ENCODE results near the gene LRRC45. TPM values are rescaled to one million over a fixed set of nuclear protein-coding genes. Genes with fewer than 3 reads are reported as not detected.
"Not testable (repeated sequence)": the region's sequence is repeated elsewhere in the genome, so short reads cannot be mapped to it uniquely, and the experiment has no call there.

LRRC45 gene
- total RNA-seq, 1 donor from 2014 or later: 11.0 TPM

DNA sequence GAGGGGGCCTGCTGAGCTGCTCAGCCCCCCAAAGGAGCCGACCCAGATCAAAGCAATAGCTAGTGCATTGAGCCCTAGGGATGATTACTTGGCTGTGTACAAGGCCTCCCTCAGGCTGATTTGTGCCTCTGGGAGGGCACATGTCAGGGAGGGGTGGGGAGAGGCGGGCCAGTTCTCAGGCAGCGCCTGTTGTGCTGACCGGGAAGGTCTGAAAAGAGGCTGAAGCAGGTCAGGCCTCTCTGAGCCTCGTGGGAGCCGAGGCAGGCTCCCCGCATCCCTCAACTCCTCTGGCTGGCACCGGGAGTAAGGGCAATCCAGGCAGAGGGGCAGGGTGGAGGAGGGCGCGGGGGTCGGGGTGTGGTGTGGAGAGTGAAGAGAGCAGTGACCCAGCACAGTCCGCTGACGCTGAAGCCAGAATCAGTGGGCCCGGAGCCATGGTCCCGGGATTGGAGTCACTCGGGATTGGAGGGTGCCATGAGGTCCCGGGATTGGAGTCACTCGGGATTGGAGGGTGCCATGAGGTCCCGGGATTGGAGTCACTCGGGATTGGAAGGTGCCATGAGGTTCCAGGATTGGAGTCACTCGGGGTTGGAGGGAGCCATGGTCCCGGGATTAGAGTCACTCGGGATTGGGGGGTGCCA lies 11.4 kb downstream of the LRRC45 start:
- no peak for DNase-seq (ENCODE audit: low spot score)

DNA sequence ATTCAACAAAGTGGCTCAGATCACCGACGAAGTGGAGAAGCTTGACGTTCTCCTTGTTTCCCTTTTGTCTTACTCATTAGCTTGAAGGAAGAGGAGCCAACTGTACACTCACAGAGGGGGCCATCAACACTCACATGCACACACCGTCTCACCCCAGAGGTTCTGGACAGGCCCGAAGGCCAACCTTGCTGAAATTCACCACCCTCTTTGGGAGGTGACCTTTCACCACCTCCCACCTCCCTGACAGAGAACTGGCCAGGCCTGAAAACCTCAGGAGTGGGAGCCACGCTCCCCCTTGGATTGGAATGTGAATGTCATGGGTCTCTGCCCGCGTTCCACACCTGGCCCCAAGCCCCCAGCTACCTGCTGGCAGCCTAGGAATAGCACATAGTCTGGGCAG lies 12.4 kb downstream of the LRRC45 start:
- DNase-seq (ENCODE audit: low spot score): no peak

DNA sequence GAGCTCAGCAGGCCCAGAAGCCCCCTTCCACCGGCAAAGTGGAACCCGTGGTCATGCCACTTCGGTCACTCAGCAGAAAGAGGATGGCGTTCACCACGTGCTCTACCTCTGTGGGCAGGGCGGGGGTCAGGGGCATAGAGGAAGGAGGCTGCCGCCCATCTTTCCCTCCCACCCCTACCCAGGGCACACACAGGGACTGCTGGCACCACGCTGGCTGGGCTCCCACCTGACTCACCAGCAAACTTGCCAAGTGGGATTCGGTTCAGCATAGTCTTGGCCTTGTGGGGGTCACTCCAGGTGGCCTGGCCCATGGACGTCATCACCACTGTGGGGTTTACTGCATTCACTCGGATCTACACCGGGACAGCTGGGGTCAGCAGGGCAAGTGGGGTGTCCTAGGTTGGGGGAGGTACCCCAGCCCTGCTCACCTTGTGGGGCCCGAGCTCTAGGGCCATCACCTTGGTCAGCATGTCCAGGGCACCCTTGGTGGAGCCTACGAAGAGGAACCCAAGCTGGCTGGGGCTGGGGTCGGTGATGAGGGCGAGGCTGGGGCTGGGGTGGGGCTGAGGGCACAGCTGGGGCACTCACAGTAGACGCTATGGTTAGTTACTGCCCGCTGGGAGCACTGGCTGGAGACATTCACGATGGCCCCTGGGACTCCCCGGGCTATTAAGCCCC lies 13.0 kb downstream of the LRRC45 start:
- no peak for DNase-seq (ENCODE audit: low spot score)

DNA sequence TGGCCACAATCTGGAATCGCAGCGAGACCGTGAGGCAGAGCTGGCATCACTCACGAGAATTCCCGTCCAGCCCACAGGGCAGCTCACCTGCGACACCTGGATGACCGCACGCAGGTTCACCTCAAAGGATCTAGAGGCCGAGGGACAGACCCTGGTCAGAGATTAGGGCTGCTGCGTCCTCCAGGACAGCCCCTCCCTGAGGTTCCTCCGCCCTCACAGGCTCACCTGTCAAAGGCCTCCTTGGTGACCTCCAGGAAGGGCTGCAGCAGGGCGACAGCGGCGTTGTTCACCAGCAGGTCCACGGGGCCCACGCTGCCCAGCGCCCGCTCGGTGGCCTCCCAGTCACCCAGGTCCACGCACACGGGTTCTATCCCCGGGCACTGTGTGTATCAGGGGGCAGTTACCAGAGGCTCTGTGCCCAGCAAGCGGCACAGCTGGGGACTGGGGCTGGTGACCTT lies 13.6 kb downstream of the LRRC45 start:
- DNase-seq (ENCODE audit: low spot score): no peak

DNA sequence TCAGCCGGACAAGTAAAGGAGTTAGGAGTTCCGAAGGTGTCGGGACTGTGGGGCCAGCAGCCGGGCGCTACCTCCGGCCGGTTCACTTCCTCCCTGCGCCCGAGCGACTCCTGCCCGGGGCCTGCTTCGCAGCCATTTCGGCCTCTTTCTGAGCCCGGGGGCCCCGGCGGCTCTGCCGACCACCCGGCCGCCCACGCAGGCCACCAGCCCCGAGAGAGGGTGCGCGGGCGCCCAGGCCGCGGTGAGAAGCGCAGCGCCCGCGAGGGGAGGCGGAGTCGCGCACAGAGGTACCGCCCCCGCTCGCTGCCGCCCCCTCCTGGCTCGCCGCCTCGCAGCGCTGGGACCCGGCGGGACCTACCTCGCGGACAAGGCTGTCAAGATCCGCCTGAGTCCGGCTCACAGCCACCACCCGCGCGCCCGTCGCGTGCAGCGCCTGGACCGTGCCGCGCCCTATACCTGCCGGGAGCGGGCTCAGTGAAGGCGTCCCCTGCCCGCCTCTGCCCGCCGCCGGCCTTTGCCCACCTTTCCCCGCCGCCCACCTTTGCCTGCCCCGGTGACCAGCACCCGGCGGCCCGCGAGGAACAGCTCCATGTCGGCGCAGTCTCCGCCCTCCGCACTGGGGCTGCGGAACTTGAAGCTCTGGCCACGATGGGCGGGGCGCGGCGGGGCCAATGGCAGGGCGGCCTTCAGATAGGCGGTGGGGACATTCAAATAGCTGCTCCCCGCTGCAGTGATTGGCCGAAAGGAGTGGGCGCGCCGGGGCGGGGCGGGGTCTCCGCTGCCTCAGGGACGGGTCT lies 14.2 kb downstream of the LRRC45 start, which contains the start of gene DCXR:
Gene DCXR (minus strand): TSS at position 606 of the 797 bp plus-strand sequence. CDS start 15 bp downstream, at position 591.
- DNase-seq (ENCODE audit: low spot score): peak; percentile 98

DNA sequence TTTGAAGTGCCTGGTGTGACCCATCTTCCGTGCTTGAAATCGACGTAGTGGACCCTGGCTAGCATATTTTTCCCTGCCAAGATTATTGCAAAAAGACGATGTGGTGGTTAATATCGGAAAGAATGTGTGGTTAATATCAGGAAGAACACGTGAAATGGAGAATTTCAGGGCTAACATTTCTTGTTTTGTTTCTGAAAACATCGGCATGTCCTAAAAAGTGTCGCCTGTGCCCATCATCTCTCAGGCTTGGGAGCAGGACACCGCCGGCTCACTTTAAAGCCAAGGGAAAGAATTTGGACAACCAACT lies 14.7 kb downstream of the LRRC45 start:
- no peak for DNase-seq (ENCODE audit: low spot score)

DNA sequence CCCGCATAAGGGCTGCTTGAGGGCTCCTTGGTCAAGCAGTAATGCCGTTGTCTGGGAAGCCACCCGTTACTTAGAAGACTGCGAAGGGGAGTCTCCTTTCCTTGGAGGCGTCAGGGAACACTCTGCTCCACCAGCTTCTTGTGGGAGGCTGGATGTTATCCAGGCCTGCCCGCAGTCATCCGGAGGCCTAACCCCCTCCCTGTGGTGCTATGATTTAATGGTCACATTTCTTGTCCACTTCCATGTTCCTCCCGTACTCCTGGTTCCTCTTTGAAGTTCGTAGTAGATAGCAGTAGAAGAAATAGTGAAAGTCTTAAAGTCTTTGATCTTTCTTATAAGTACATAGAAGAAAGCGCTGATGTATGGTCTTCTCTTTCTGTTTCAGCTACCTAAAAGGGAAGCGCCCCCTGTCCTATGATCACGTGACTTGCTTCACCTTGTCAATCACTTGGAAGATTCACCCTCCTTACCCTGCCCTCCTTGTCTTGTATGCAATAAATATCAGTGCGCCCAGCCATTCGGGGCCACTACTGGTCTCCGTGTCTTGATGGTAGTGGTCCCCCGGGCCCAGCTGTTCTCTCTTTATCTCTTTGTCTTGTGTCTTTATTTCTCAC lies 15.8 kb downstream of the LRRC45 start:
- DNase-seq (ENCODE audit: low spot score): not testable (repeated sequence)

DNA sequence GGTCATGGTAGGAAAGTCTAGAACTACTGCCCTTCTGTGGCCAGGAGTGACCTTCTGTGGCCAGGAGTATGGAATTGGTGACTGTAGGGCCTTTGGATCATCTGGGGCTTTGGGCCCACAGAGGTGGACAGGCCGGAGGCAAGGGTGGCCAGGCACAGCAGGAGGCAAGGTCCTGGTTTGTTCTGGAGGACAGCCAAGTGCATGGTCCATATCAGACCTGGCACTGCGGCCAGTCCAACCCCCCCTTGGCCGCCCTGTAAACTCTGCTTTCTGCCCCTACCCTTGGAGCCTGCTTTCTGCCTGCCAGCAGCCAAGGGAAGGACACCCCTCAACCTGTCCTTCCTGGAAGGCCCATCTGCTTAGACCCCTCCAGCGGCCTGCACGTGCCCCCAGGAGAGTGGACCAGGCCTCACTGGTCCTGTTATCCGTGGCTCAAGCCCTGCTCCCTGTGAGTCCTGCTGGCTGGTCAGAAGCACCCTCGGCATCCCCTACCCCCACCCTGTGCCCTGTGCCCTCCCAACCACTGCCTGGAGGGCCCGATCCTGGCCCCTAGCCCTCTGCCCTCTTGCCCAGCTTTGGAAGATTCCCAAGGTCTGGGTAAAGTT lies 16.7 kb downstream of the LRRC45 start:
- DNase-seq (ENCODE audit: low spot score): no peak

DNA sequence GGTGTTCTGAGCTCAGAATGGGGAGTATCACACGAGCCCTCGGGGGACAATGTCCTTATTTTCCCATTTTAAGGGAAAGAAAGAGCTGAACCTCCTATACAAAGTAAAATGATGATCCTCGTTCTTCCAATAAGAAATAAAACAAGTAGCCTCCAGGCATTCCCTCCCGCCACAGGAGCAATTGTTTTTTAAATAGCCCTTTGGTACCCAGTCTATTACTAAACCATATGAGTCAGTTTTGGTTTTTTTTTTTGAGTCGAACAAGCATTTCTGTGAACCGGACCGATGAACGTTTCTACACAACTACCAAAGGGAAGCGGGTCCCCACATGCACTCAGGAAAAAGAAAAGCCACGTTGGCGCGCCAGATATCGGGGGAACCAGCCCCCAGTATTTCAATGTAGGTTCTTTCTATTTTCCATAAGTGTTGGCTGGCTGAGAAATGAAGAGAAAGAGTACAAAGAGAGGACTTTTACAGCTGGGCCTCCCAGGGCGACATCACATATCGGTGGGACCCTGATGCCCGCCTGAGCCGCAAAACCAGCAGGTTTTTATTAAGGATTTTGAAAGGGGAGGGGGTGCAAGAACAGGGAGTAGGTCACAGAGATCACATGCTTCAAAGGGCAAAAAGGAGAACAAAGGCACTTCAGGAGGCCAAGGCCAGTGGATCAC lies 18.2 kb downstream of the LRRC45 start:
- no peak for DNase-seq (ENCODE audit: low spot score)

DNA sequence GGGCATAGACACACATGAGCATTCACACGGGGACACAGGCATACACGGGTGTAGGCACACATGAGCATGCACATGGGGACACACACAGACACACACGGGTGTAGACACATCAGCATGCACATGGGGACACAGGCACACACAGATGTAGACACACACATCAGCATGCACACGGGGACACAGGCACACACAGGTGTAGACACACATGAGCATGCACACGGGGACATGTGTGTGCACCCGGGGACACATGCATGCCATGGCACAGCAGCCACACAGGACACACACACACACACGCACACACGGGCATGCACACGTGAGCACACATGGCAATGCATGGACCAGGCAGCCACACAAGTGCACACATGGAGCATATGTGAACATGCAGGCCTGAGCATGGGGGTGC lies 19.5 kb downstream of the LRRC45 start:
- no peak for DNase-seq (ENCODE audit: low spot score)

DNA sequence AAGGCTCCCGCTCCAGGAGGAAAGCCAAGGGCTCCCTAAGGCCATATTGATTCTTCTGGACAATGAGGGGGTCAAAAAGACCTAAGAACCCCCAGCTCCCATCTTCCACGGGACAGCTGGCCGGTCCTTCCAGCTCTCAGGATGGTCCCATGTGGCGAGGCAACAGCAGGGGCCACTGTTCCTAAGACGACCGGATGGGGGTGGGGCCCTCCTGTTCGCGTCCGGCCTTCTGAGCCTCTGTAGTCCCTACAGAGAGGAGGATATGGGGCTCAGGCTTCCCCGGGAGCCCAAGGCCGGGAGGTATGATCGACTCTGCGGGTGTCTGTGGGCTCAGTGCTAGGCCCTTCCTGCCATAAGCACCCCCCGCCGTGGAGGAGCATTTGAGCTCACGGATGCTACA lies 20.4 kb downstream of the LRRC45 start:
- DNase-seq (ENCODE audit: low spot score): no peak

DNA sequence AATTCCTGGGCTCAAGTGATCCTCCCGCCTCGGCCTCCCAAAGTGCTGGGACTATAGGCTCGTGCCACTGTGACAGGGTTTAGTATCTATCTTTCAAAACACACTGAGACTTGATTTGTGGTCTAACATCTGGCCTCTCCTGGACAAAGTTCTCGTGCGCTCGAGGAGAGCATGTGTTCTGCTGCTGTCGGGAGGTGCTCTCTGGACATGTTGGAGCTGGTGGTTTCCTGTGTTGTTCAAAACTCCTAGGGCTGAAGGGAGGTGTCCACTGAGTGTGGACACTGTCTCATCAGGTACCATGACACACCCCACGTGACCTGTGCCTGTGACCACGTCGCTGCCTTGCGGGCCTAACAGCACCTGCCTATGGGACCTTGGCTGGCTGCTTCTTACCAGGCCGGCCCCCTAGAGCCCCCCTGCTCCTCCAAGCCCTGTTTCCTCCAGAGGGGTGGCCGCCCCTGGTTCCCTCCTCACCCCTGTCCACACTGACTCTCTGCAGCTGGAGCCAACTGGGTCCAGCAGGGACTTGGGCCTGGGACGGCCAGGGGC lies 22.9 kb downstream of the LRRC45 start:
- DNase-seq (ENCODE audit: low spot score): no peak

DNA sequence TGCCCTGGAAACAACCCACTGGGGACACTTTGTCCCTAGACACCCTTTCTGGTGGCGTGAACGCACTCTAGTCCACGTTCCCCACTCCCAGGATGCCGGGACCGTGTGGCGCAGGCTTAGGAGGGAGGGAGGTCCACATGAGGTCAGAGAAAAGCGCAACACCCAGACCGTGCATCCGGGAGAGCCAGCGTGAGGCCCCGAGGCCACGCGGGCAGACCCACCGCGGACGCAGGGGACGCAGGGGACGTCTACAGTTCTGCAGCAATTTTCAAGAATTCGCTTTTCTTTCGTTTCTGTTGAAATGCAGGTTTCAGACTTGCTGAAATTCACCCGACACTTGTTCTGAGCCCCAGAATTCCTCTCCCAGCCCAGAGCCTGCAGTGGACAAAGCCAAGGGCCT lies 23.8 kb downstream of the LRRC45 start:
- DNase-seq (ENCODE audit: low spot score): no peak

DNA sequence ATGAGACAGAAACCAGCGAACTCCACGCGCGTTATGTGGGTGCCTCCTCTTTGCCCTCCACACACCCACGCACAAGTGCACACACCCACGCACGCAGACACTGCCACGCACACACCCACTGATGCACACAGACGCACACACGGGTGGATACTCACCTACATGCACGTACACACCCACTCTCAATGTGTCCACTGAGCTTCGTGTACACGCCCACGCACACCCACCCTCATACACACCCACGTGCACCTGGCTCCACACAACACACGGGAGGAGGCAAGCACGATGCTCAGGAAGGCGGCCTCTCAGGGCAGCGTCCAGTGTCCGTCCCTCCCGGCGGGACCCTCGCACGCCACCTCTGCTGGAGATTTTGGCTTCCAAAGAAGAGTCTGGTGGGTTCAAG lies 24.3 kb downstream of the LRRC45 start:
- DNase-seq (ENCODE audit: low spot score): no peak

DNA sequence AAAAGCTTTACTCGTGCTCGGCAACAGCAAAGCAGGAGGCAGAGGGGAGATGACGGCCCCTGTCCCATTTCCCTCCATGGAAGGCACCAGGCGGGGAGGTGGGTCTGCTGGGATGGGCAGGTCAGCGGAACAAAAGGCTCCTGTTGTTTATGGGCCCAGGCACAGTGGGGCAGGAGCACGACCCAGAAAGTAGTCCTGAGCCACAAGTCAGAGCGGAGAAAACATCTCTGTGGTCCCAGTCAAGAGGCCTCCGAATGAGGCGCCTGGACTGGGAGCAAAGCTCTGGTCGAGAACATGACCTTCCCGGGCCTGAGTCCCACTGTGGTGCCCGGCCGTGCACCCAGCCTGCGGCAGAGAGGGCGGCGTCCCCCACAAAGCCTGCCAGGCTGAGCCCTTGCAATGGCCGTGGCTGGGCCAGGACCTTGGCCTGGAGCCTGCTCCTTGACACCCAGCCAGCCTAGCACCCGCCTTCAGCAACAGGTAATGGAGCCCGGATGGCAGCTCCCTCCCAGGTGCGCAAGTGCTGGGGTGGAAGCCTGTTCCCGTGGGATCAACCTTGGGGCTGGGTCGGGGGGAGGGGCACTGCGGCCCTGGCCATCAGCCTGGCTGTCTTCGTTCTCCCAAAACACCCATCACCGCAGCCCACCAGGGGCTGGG lies 24.9 kb downstream of the LRRC45 start:
- no peak for DNase-seq (ENCODE audit: low spot score)

DNA sequence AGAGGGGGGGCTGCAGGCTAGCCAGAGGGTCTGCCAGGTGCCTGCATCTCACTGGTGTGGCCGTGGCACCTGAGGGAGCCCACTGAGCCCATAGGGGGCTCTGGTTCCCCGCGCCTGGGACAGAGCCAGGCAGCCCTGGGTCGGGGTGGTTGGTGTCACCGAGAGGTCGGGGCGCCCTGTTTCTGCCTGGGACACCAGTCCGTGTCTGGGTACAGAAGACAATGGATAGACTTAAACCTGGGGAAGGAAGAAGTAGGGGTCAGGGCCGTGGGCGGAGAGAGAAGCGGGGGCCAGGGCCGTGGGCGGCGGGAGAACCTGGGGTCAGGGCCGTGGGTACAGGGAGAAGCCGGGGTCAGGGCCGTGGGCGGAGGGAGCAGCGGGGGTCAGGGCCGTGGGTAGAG lies 25.5 kb downstream of the LRRC45 start:
- DNase-seq (ENCODE audit: low spot score): no peak

DNA sequence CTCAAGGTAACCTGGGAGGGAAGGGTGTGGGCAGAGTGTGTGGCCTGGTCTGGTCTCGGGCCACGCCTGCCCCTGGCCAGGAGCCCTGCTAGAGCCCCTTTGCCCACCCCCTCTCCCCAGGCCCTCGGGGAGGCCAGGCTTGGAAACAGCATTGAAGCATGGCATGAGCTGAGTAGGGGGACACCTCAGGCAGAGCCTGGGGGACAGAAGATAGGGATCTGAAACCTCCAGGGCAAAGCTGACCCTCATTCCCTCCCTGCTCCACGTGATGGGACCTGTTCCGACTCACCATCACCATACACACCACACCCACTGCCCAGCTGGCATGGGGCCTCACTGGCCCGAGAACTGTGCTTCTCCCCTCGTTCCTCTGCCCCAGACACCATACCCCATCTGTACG lies 26.0 kb downstream of the LRRC45 start:
- DNase-seq (ENCODE audit: low spot score): no peak

DNA sequence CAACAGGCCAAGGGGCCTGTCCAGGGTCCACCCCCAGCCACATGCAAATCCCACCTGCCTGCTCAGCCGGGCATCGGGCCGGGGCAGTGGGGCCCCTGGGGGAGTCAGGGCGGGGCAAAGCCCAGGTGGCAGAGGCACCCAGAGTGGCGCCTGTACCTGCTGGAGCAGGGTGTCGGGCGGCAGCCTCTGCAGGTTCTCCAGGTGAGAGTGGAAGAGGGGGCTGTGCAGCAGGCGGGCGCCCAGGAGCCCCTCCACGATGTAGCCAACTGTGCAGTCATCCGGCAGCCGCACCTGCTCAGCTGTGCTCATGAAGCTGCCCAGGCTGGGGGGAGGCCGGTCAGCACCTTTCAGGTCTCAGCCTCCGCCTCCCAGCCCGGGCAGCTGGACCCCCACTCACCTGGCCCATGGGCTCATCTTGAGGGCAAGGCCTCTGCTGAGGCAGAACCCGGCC lies 26.4 kb downstream of the LRRC45 start:
- DNase-seq (ENCODE audit: low spot score): no peak

DNA sequence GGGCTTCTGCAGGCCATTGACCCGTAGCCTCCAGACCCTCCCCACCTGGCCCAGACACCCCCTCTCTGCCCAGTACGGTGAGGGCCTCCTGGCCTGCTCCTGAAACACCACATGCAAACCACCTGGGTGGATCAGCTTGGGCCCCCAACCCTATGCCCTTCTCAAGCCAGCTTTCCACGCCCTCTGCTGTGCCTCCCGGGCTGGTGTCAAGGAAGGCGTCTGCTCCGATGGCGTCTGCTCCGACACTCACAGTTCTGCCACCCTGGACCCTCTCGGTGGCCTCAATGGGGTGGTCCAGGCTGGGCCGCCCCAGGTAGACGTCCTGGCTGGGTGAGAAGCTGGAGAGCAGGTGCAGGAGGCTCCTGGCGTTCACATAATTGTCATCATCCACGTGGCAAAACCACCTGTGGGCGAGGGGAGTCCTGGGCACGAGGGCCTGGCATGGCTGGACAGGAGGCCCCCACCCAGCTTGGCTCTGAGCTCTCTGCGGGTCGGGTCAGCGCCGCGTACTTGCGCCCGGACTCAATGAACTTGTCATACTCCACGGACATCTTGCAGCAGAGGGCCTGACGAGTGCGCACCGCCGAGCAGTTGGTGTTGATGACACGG lies 27.2 kb downstream of the LRRC45 start:
- DNase-seq (ENCODE audit: low spot score): no peak

All from ureter (tissue), 1 donor.